Left ventricle myocardium inferior (tissue), 1 donor: Measurements from ENCODE around the gene ARSK. TPM values are rescaled to one million over a fixed set of nuclear protein-coding genes. Genes with fewer than 3 reads are reported as not detected.

Source experiments
- DNase-seq: peaks from one replicate; pipeline ENCODE4 v3.0.0-alpha.2; 2020
- H3K27ac ChIP-seq: fragments of 200-600 bp; replicated peaks from 2 replicates; pipeline ENCODE4 v1.8.0; 2021
- H3K27me3 ChIP-seq: fragments of 200-600 bp; 2 replicates; pipeline ENCODE4 v1.8.0; 2021; ENCODE audit warnings: low read depth
- H3K36me3 ChIP-seq: fragments of 200-600 bp; 2 replicates; pipeline ENCODE4 v1.8.0; 2021
- H3K4me1 ChIP-seq: fragments of 200-600 bp; 2 replicates; pipeline ENCODE4 v1.8.0; 2021
- H3K4me3 ChIP-seq: fragments of 200-600 bp; 2 replicates; pipeline ENCODE4 v1.8.0; 2021; ENCODE audit warnings: mild to moderate bottlenecking, moderate library complexity
- H3K9me3 ChIP-seq: fragments of 200-600 bp; replicated peaks from 2 replicates; pipeline ENCODE4 v1.8.0; 2021
- intact Hi-C: fragments of 100-400 bp; cut with micrococcal nuclease; formaldehyde crosslinking; loops from one replicate; pipeline ENCODE4 v1.11.0; 2022
- total RNA-seq: library from RNA; stranded (reverse); fragmentation: NEBNext Ultra II Directional; extraction: Animal tissue kit (Norgen Biotek cat#: 25700); gene quantifications from one replicate; pipeline ENCODE4 v1.2.1, GENCODE V29; 2021
- TF ChIP-seq, protein P1 (sequence below): fragments of 200-600 bp; IDR thresholded peaks from 2 replicates; pipeline ENCODE4 v1.8.0; 2021; ENCODE audit warnings: antibody characterized with exemption, mild to moderate bottlenecking, borderline replicate concordance
- donor health status: DM: no; HTN: yes; CAD: no; lungs with severe emphysema.

The ARSK gene
- total RNA-seq, 1 donor from 2014 or later: 3.7 TPM

DNA sequence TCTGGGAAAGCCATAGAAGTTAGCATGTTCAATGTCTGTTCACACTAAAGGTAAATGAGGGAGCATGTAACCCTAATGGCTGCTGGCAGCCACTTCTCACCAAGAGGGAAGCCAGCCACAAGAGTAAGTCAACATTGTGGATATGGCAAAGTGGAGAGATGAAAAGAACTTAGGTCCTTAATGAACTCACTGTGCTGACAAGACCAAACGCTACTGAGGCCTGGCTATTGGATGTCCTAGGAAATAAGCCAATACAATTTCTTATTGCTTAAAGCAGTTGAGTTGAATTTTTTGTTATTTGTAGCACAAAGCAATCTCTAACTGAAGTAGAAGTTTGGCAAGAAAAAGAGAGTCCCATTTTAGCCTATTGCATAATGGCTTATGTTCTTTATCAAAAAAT, 71.8 kb downstream of the ARSK start:
- Histone ChIP-seq H3K27me3 (no peaks in the 10 kb centered on the region), H3K27ac (no peak overlapping the region), H3K9me3 (no peaks in the 10 kb centered on the region), H3K4me1 (peaks cover 8% of the 10 kb centered on the region), H3K4me3 (no peak overlapping the region), H3K36me3 (no peaks in the 10 kb centered on the region)
- intact Hi-C loops: no loop called here
- TF ChIP-seq, protein P1, sequence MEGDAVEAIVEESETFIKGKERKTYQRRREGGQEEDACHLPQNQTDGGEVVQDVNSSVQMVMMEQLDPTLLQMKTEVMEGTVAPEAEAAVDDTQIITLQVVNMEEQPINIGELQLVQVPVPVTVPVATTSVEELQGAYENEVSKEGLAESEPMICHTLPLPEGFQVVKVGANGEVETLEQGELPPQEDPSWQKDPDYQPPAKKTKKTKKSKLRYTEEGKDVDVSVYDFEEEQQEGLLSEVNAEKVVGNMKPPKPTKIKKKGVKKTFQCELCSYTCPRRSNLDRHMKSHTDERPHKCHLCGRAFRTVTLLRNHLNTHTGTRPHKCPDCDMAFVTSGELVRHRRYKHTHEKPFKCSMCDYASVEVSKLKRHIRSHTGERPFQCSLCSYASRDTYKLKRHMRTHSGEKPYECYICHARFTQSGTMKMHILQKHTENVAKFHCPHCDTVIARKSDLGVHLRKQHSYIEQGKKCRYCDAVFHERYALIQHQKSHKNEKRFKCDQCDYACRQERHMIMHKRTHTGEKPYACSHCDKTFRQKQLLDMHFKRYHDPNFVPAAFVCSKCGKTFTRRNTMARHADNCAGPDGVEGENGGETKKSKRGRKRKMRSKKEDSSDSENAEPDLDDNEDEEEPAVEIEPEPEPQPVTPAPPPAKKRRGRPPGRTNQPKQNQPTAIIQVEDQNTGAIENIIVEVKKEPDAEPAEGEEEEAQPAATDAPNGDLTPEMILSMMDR: no peak
- DNase-seq: no peak

DNA sequence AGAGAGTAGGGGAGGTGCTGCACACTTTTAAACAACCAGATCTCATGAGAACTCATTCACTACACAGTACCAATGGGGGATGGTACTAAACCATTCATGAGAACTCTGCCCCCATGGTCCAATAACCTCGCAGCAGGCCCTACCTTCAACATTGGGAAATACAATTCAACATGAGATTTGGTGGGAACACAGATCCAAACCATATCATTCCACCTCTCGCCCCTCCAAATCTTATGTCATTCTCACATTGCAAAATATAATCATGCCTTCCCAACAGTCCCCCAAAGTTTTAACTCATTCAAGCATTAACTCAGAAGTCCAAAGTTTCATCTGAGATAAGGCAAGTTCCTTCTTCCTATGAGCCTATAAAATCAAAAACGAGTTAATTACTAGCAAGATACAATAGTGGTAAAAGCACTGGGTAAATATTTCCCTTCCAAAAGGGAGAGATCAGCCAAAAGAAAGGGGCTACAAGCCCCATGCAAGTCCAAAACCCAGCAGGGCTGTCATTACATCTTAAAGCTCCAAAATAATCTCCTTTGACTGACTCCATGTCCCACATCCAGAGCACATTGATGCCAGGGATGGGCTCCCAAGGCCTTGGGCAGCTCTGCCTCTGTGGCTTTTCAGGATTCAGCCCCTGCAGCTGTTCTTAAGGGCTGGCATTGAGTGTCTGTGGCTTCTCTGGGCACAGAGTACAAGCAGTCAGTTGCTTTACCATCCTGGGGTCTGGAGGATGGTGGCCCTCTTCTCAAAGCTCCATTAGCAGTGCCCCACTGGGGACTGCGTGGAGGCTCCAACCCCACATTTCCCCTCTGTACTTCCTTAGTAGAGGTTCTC, 73.3 kb downstream of the ARSK start:
- TF ChIP-seq, protein P1: no peak
- intact Hi-C loops: no loop called here
- Histone ChIP-seq H3K4me1 (peaks cover 13% of the 10 kb centered on the region), H3K27me3 (no peaks in the 10 kb centered on the region), H3K36me3 (no peaks in the 10 kb centered on the region), H3K27ac (no peak overlapping the region), H3K4me3 (no peak overlapping the region), H3K9me3 (no peaks in the 10 kb centered on the region)
- no peak for DNase-seq

DNA sequence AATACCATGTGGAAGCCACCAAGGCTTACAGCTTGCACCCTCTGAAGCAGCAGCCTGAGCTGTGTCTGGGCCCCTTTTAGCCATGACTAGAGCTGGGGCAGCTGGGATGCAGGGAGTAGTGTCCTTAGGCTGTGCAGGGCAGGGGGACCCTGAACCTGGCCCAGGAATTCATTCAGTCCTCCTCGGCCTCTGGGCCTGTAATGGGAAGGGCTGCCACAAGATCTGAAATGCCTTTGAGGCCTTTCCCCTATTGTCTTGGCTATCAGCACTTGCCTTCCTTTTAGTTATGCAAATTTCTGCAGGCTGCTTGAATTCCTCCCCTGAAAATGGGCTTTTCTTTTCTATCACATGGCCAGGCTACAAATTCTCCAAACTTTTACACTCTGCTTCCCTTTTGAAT, 74.0 kb downstream of the ARSK start:
- DNase-seq: no peak
- H3K4me1 ChIP-seq: peaks cover 13% of the 10 kb centered on the region
- no peak overlapping the region for H3K27ac ChIP-seq
- TF ChIP-seq, protein P1: no peak
- no peaks in the 10 kb centered on the region for H3K36me3 ChIP-seq
- H3K4me3 ChIP-seq: no peak overlapping the region
- no peaks in the 10 kb centered on the region for H3K27me3 ChIP-seq
- intact Hi-C loops: no loop called here
- no peaks in the 10 kb centered on the region for H3K9me3 ChIP-seq

DNA sequence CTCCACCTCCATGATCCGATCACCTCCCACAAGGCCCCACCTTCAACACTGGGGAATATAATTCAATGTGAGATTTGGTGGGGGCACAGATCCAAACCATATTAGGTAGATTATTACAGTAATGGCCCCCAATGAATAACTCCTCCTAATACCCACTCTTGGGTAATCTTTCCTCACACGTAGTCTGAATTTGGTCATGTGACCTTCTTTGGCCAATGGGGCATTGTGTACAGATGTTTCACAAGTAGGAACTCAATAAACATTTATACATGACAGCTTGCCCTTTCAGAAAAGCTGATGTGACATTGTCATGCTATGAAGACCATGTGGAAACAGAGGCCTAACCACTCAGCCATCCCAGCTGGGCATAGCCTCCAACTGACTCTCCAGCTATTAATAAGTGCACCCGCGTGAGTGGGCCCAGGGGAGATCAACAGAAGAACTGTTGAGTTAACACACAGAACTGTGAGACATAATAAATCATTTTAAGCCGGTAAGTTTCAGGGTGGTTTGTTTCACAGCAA, 75.6 kb downstream of the ARSK start:
- TF ChIP-seq, protein P1: no peak
- DNase-seq: no peak
- intact Hi-C loops: no loop called here
- peaks cover 13% of the 10 kb centered on the region for H3K4me1 ChIP-seq
- H3K27ac ChIP-seq: no peak overlapping the region
- H3K27me3 ChIP-seq: no peaks in the 10 kb centered on the region
- H3K36me3 ChIP-seq: no peaks in the 10 kb centered on the region
- no peaks in the 10 kb centered on the region for H3K9me3 ChIP-seq
- H3K4me3 ChIP-seq: no peak overlapping the region

DNA sequence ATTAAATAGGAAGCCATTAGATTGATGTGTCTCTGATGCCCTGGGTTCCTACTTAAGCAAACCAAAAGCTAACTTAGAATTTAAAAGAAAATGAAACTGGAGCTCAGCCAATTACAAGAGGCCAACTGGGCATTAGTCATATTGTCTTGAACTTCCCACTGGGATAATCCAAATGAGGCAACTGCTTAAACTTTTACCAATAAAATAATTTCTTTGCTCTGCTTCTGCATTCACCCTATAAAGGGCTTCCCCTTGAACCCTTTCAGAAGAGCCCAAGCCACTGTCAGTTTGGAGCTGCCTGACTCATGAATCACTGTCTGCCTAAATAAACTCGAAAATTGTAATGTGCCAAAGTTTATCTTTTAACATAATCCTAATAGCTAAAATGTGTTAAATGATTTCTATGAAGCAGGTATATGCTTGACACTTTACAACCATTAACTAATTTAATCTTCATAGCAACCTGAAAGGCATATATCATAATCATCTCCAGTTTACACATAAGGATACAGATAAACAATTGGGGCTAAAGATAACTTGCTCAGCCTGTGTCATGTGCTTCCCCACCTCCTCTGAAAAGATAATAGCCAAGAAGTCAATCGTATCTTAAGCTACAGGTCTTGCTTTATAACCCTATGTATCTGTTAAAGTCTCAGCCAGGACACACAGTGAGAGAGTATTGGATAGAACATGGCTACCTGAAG, 76.5 kb downstream of the ARSK start:
- intact Hi-C loops: no loop called here
- Histone ChIP-seq H3K36me3 (no peaks in the 10 kb centered on the region), H3K4me1 (peaks cover 13% of the 10 kb centered on the region), H3K4me3 (no peak overlapping the region), H3K27ac (no peak overlapping the region), H3K27me3 (no peaks in the 10 kb centered on the region), H3K9me3 (no peaks in the 10 kb centered on the region)
- no peak for DNase-seq
- TF ChIP-seq, protein P1: no peak
